AG09309 (cell line): Measurements from ENCODE around the gene ANK2.
A peak's percentile ranks its signal among the peaks of the same experiment; 100 is the strongest.

Experiments
- DNase-seq: peaks from one replicate; pipeline ENCODE4 v3.0.0-alpha.2; 2010; ENCODE audit warnings: low read depth
- H3K4me3 ChIP-seq: 2 replicates; pipeline ENCODE4 v1.5.1; 2011; ENCODE audit warnings: mild to moderate bottlenecking, low read depth, low read length, moderate library complexity; ENCODE audit not compliant: control insufficient read depth
- TF ChIP-seq, protein P1 (sequence below): IDR thresholded peaks from 2 replicates; pipeline ENCODE4 v1.5.1; 2011; ENCODE audit warnings: mild to moderate bottlenecking, low read depth, low read length, inconsistent platforms; ENCODE audit not compliant: insufficient read depth, control insufficient read depth; ENCODE audit errors: missing control alignments

The ANK2 gene

DNA sequence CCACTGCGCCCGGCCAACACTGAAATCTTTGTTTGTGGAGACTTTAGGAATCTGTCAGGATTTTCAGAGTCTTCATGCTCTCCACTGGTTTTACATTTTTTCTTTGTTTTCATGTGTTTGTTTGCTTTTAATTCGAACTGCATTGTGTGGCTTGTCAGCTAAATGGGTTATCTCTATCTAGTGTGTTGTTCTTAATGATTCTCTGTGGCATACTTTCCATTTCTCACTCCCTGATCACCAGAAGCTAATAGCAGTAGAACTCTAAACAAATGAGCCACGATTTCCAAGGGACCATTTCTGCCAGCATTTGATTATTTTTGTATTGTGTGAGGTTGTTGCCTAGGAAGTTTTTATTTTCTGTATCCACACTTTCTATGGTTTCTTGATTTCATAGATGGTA, 359.7 kb downstream of the ANK2 start:
- TF ChIP-seq, protein P1, sequence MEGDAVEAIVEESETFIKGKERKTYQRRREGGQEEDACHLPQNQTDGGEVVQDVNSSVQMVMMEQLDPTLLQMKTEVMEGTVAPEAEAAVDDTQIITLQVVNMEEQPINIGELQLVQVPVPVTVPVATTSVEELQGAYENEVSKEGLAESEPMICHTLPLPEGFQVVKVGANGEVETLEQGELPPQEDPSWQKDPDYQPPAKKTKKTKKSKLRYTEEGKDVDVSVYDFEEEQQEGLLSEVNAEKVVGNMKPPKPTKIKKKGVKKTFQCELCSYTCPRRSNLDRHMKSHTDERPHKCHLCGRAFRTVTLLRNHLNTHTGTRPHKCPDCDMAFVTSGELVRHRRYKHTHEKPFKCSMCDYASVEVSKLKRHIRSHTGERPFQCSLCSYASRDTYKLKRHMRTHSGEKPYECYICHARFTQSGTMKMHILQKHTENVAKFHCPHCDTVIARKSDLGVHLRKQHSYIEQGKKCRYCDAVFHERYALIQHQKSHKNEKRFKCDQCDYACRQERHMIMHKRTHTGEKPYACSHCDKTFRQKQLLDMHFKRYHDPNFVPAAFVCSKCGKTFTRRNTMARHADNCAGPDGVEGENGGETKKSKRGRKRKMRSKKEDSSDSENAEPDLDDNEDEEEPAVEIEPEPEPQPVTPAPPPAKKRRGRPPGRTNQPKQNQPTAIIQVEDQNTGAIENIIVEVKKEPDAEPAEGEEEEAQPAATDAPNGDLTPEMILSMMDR = no peak
- no peak overlapping the region for H3K4me3 ChIP-seq
- DNase-seq = no peak

DNA sequence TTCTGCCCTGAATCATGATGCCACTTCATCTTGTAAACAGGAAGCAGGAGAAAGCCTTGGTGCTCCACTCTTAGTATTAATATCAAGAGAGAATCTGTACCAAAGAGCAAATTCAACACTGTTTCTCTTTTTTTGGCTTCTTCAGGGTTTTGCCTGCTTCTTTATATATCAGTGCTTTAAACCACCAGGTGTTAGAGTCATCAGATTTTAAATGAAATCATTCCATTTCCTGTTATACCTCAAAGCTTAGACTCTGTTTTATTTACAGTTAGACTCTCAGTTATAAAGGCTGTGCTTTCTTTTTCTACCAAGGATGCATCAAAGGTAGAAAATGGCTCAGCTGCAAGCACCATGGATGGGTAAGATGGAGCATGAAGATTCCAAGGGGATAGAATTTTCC, 361.2 kb downstream of the ANK2 start:
- TF ChIP-seq, protein P1 = no peak
- no peak overlapping the region for H3K4me3 ChIP-seq
- DNase-seq = no peak

DNA sequence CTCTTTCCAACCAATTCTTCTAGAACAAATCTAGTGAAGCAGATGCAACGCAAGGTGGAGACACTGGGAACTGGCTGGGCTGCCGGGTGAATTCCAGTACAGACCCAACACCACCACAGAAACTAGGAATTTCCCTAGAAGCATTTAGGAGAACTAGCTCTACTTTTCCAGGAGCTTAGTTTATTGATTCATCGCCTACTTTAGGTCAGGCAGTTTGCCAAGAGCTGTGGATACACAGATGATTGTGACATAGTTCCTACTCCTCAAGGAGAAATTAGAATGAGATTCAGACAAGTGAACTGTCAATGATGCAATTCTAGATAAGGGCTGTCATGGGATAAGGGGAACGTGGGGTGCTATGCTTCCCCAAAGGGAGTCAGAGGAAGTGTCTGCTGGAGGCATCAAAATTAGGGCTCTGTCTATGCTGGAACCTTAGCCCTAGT, 362.1 kb downstream of the ANK2 start:
- peak; percentile 83 for DNase-seq
- H3K4me3 ChIP-seq = no peak overlapping the region
- TF ChIP-seq, protein P1 = peak; percentile 36

DNA sequence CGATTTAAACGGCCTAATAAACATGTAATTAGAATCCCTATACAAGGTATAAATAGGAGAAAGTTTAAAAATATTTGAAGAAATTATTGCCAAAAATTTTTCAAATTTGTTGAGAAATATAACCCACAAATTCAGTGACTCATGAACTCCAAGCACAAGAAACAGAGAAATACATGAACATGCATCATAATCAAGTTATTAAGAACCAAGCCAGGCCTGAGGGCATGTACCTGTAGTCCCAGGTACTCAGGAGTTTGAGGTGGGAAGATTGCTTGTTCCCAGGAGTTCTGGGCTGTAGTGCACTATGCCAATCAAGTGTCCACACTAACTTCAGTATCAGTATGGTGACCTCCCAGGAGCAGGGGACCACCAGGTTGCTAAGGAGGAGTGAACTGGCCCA, 370.2 kb downstream of the ANK2 start:
- no peak overlapping the region for H3K4me3 ChIP-seq
- no peak for DNase-seq
- TF ChIP-seq, protein P1 = no peak

DNA sequence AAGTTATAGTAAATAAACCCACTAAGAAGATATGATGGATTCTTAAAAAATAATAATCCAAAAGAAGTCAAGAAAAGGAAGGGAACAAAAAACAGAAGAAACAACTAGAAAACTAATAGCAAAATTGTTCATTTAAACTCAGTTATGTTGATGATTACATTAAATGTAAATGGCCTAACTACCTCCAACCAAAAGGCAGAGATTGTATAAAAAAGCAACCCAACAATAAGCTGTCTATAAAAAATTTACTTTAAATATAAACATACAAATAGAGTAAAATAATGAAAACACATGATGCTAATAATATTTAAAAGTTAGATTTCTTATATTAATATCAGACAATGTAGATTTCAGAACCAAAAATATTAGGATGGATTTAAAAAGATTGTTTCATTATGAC, 371.5 kb downstream of the ANK2 start:
- TF ChIP-seq, protein P1 = no peak
- DNase-seq = no peak

DNA sequence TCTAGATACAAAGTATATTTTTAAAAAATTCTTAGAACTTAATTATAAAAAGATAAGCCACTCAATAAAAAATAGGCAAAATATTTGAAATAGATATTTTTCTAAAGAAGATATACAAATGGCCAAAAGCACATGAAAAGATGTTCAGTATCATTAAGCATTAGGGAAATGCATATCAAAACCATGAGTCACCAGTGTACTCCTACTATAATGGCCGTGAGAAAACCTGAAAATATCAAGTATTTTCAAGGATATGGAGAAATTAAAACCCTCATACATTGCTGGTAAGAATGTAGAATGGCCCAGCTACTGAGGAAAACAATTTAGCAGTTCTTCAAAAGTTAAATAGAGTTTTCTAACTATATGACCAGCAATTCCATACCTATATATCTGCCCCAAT, 374.2 kb downstream of the ANK2 start:
- H3K4me3 ChIP-seq = no peak overlapping the region
- DNase-seq = no peak
- TF ChIP-seq, protein P1 = no peak

More for the DNA sequence above, 371.5 kb downstream of the ANK2 start:
- no peak overlapping the region for H3K4me3 ChIP-seq

DNA sequence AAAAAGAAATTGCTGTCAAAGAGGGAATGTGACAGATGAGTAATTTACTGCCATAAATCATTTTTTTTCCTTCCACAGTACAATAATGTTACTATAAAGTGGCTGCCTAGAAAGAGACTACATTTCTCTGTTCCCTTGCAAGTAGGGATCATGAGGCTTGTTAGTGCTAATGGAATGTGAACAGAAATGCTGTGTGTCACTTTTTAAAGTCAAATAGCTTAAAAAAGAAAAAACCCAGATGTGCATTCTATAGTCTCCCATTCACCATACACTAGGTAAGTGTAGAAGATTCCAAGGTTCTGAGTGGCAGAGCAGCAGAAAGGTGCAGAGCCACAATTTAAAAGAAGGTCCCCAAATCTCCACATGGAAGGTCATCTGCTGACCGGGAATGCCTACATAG, 383.7 kb downstream of the ANK2 start:
- DNase-seq = no peak
- TF ChIP-seq, protein P1 = no peak
- no peak overlapping the region for H3K4me3 ChIP-seq
